Subcutaneous abdominal adipose tissue (tissue), 5 donors: Measurements from ENCODE around the gene MEAF6.
"Not testable (repeated sequence)": the region's sequence is repeated elsewhere in the genome, so short reads cannot be mapped to it uniquely, and the experiment has no call there.

Experiments
- H3K27ac ChIP-seq: one replicate; pipeline ENCODE4 v1.7.0; 2013; ENCODE audit warnings: low read depth, mild to moderate bottlenecking, inconsistent platforms, low read length, moderate library complexity
- H3K27me3 ChIP-seq, 5 donors: one replicate each; pipeline ENCODE4 v1.7.0; 2013; ENCODE audit warnings: low read length in 5 of 5, inconsistent platforms in 1 of 5; ENCODE audit not compliant: control insufficient read depth in 5 of 5, insufficient read depth in 4 of 5
- H3K36me3 ChIP-seq, 5 donors: one replicate each; pipeline ENCODE4 v1.7.0; 2013; ENCODE audit warnings: low read length in 5 of 5; ENCODE audit not compliant: control insufficient read depth in 5 of 5, insufficient read depth in 5 of 5
- H3K4me1 ChIP-seq, 5 donors: one replicate each; pipeline ENCODE4 v1.7.0; 2013; ENCODE audit warnings: low read length in 5 of 5, mild to moderate bottlenecking in 3 of 5, moderate library complexity in 1 of 5; ENCODE audit not compliant: control insufficient read depth in 5 of 5, insufficient read depth in 5 of 5
- H3K4me3 ChIP-seq, 5 donors: one replicate each; pipeline ENCODE4 v1.7.0; 2013; ENCODE audit warnings: low read length in 5 of 5, low read depth in 1 of 5
- H3K9ac ChIP-seq, 5 donors: one replicate each; pipeline ENCODE4 v1.7.0; 2013; ENCODE audit warnings: low read length in 5 of 5, mild to moderate bottlenecking in 4 of 5, moderate library complexity in 3 of 5
- H3K9me3 ChIP-seq, 5 donors: one replicate each; pipeline ENCODE4 v1.7.0; 2013; ENCODE audit warnings: low read length in 5 of 5; ENCODE audit not compliant: control insufficient read depth in 5 of 5
- donor health status: healthy.
- donor health status: healthy.
- donor health status: healthy.
- donor health status: healthy.
- donor health status: healthy.

Gene MEAF6

DNA sequence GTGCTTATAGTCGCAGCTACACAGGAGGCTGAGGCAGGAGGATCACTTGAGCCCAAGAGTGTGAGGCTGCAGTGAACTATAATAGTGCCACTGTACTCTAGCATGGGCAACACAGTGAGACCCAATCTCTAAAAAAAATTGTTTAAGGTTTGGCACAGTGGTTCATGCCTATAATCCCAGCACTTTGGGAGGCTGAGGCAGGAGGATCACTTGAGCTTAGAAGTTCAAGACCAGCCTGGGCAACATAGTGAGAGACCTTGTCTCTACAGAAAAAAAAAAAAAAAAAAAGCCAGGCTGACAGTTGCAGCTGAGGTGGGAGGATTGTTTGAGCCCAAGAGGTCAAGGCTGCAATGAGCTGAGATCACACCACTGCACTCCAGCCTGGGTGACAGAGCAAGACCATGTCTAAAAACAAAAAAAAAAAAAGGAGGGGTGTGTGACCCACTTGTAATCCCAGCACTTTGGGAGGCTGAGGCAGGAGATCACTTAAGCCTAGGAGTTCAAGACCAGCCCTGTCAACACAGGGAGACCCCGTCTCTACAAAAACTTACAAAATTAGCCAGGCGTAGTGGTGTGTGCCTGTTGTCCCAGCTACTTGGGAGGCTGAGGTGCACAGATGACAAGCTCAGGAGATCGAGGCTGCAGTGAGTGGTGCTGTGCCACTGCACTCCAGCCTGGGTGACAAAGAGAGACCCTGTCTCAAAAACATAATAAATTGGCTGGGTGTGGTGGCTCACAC, 18.0 kb upstream of the MEAF6 start:
- not testable (repeated sequence) for H3K9me3 ChIP-seq, H3K27ac ChIP-seq

DNA sequence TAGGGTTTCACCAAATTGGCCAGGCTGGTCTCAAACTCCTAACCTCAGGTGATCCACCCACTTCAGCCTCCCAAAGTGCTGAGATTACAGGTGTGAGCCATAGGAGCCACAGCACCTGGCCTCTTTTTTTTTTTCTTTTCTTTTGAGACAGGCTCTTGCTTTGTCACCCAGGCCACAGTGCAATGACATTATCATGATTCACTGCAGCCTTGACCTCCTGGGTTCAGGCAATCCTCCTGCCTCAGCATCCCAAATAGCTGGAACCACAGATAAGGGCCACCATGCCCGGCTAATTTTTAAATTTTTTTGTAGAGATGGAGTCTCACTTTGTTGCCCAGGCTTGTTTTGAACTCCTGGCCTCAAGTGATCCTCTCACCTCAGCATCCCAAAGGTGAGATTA, 15.3 kb upstream of the MEAF6 start:
- H3K27ac ChIP-seq, H3K27me3 ChIP-seq, H3K36me3 ChIP-seq, H3K4me3 ChIP-seq, H3K9me3 ChIP-seq, H3K4me1 ChIP-seq, H3K9ac ChIP-seq: not testable (repeated sequence)

More for the DNA sequence above, 18.0 kb upstream of the MEAF6 start:
- not testable (repeated sequence) for H3K27me3 ChIP-seq, H3K4me3 ChIP-seq, H3K9ac ChIP-seq, H3K4me1 ChIP-seq
- peaks cover 18 to 26% (median 20%) of the 10 kb centered on the region in 5 donors for H3K36me3 ChIP-seq

DNA sequence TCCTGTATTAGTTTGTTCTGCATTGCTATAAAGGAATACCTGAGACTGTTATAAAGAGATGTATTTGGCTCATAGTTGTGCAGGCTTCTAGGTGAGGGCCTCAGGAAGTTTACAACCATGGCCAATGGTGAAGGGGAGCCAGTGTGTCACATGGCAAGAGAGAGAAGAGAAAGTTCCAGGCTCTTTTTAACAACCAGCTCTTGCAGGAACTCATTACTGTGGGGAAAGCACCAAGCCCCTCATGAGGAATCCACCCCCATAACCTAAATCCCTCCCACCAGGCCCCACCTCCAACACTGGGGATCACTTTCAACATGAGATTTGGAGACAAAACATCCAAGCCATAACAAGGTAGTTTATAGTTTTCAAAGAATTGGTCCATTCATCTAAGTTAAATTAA, 5.0 kb upstream of the MEAF6 start:
- Histone ChIP-seq H3K9ac (no peak overlapping the region), H3K36me3 (no peaks in the 10 kb centered on the region), H3K4me1 (peaks cover 0 to 9% (median 8%) of the 10 kb centered on the region in 5 donors), H3K4me3 (no peak overlapping the region), H3K27ac (no peak overlapping the region), H3K9me3 (no peaks in the 10 kb centered on the region), H3K27me3 (no peaks in the 10 kb centered on the region)

DNA sequence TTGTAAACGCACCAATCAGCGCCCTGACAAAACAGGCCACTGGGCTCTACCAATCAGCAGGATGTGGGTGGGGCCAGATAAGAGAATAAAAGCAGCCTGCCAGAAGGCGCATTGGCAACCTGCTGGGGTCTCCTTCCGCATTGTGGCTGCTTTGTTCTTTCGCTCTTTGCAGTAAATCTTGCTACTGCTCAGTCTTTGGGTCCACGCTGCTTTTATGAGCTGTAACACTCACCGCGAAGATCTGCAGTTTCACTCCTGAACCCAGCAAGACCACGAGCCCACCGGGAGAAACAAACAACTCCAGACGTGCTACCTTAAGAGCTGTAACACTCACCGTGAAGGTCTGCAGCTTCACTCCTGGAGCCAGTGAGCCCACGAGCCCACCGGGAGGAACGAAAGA, 4.4 kb upstream of the MEAF6 start:
- H3K4me3 ChIP-seq: not testable (repeated sequence)

DNA sequence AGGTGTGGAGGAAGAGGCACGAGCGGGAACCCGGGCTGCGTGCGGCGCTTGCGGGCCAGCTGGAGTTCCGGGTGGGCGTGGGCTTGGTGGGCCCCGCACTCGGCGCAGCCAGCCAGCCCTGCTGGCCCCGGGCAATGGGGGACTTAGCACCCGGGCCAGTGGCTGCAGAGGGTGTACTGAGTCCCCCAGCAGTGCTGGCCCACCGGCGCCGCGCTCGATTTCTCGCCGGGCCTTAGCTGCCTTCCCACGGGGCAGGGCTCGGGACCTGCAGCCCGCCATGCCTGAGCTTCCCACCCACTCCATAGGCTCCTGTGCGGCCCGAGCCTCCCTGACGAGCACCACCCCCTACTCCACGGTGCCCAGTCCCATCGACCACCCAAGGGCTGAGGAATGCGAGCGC, 3.7 kb upstream of the MEAF6 start:
- not testable (repeated sequence) for H3K27me3 ChIP-seq, H3K36me3 ChIP-seq, H3K9ac ChIP-seq, H3K9me3 ChIP-seq, H3K27ac ChIP-seq, H3K4me3 ChIP-seq
- H3K4me1 ChIP-seq: peaks cover 2 to 18% (median 16%) of the 10 kb centered on the region in 5 donors

More for the DNA sequence above, 4.4 kb upstream of the MEAF6 start:
- not testable (repeated sequence) for H3K9me3 ChIP-seq, H3K27ac ChIP-seq, H3K9ac ChIP-seq, H3K36me3 ChIP-seq, H3K27me3 ChIP-seq
- H3K4me1 ChIP-seq: peaks cover 0 to 11% (median 9%) of the 10 kb centered on the region in 5 donors

DNA sequence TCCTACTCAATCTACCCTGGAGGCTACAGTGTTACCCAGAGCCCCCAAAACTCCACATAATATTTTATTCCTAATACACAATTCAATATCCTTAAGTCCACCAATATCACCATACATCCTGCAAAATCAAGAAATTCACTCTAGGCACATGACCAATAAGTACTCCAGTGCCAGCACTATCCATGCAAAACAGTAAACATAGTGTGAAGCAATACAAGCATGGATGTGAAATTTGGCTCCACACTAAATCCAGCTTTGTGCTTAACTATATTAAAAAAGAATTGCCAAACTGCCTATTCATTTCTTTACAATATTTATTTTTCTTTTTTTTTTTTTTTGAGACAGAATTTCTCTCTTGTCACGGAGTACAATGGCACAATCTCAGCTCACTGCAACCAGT, 3.0 kb upstream of the MEAF6 start:
- H3K4me3 ChIP-seq: no peak overlapping the region
- no peaks in the 10 kb centered on the region for H3K9me3 ChIP-seq
- H3K4me1 ChIP-seq: peaks cover 2 to 20% (median 18%) of the 10 kb centered on the region in 5 donors
- H3K9ac ChIP-seq: no peak overlapping the region
- H3K27ac ChIP-seq: no peak overlapping the region
- no peaks in the 10 kb centered on the region for H3K36me3 ChIP-seq
- H3K27me3 ChIP-seq: no peaks in the 10 kb centered on the region

DNA sequence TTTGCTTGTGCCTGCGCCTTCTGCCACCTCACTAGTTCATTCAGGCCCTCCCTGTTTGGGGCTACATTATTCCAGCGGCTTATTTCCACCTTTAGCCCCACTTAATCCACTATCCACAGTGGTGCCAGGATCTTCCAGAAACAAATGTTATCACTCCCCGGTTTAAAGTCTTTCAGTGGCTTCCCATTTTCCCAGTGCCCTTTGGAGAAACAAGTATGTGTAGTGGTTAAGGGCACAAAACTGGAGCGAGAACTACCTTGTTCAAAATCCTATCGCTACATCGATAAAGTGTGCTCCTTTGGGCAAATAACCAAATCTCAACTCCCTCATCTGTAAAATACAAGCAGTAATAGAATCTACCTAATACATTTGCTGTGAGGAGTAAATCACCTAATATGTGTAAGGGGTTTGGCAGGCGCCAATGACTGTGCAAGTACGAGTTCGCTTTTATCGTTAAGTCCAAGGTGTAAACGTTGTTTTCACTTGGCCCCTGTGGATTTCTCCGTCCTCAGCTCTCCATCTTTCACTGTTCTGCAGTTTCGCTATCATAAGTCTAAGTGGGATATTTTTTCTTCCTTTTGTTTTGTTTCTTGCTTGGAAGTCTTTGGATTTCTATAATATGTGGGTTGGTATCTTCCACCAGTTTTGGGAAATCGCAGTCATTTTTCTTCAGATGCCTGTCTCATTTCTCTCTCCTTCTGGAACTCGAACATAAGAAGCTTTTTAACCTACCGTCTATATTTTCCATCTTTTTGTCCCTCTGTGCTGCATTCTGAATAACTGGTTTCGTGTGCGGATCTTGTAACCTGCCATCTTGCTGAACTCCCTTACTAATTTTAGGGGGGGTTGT, 844 bp upstream of the MEAF6 start:
- Histone ChIP-seq H3K4me1 (peaks cover 2 to 21% (median 18%) of the 10 kb centered on the region in 5 donors), H3K9ac (peak overlapping the region; percentile 74 to 95 (median 87)), H3K27ac (peak overlapping the region; percentile 86), H3K9me3 (no peaks in the 10 kb centered on the region), H3K36me3 (peaks cover 0 to 12% (median 6%) of the 10 kb centered on the region in 5 donors), H3K4me3 (peak overlapping the region; percentile 82 to 95 (median 89)), H3K27me3 (no peaks in the 10 kb centered on the region)

DNA sequence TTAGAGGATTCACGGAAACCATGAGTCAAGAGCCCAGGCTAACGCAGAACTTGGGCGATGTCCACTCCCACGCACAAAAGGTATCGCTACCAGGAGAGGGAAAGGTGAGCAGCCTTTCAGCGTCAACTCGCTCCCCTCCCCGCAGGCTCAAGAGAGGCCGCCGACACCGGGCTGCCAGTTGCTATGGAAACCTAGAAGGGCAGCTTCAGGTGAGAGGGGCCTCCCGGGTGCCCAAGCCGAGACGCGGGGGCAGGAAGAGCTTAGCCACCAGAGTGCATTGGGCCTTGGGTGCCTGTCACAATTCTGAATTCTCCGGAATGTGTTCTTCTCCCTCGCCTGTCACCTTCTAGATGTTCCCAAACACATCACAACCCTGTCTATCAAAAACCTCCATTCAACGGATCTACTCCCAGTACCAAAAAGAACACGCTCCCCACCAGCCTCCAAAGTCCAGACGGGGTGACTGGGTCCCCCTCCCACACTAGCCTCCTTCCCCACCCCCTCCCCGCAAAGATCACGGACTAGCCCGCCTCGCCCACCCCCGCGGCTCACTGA, 694 bp downstream of the MEAF6 start:
- Histone ChIP-seq H3K4me1 (peaks cover 2 to 21% (median 18%) of the 10 kb centered on the region in 5 donors), H3K4me3 (peak overlapping the region; percentile 78 to 95 (median 89)), H3K9ac (peak overlapping the region; percentile 19 to 83 (median 77)), H3K36me3 (peaks cover 3 to 18% (median 9%) of the 10 kb centered on the region in 5 donors), H3K9me3 (no peaks in the 10 kb centered on the region), H3K27me3 (no peaks in the 10 kb centered on the region), H3K27ac (peak overlapping the region; percentile 86)

DNA sequence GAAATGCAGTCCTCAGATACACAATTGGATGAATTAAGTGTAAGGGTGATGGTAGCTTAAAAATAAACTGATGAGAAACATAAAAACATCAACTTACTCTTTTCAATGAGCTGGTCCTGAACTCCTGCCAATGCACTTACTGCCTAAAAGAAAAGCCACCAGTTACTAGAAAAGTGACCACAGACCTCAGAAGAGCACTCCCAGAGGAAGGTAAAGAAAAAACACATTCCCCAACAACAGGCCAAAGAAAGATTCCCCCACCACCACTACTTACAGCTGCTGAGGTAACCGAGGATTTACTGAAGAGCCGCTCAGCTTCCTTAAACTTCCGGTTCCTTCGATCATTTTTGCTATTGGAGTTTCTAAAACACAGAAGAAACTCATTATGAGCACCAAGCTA, 5.4 kb downstream of the MEAF6 start:
- Histone ChIP-seq H3K9ac (no peak overlapping the region), H3K27ac (no peak overlapping the region), H3K4me3 (no peak overlapping the region), H3K36me3 (peaks cover 6 to 44% (median 22%) of the 10 kb centered on the region in 5 donors), H3K9me3 (no peaks in the 10 kb centered on the region), H3K27me3 (no peaks in the 10 kb centered on the region), H3K4me1 (peaks cover 2 to 13% (median 10%) of the 10 kb centered on the region in 5 donors)

DNA sequence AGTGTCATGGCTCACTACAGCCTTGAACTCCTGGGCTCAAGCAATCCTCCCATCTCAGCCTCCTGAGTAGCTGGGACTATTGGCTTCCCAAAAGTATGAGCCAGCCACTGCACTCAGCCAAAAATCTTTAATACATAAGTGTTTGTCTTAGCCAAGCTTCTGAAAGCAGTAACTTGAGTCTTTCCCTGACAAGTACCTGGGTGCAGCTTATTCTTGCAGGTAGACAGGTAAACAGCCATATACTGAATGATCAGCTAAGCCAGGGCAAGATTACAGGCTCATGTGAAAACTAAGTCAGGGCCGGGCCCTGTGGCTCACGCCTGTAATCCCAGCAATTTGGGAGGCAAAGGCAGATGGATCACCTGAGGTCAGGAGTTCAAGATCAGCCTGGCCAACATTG, 7.8 kb downstream of the MEAF6 start:
- Histone ChIP-seq H3K9ac (no peak overlapping the region), H3K36me3 (peaks cover 2 to 56% (median 26%) of the 10 kb centered on the region in 5 donors)

More for the DNA sequence above, 7.8 kb downstream of the MEAF6 start:
- no peak overlapping the region for H3K27ac ChIP-seq
- H3K4me3 ChIP-seq: no peak overlapping the region
- no peaks in the 10 kb centered on the region for H3K27me3 ChIP-seq
- H3K4me1 ChIP-seq: no peaks in the 10 kb centered on the region
- H3K9me3 ChIP-seq: no peaks in the 10 kb centered on the region
